Motor neuron (in vitro differentiated cells): ENCODE measurements around the gene PTPRD. TPM values are rescaled to one million over a fixed set of nuclear protein-coding genes. Genes with fewer than 3 reads are reported as not detected.

Experiments
- ATAC-seq, 8 experiments: fragments of 200-7000 bp; cut with Tn5 transposase; replicated peaks in 6 of 8; 2 replicates each; pipeline ENCODE4 v1.8.0; 2021; ENCODE audit warnings: mild to moderate bottlenecking in 8 of 8, moderate library complexity in 8 of 8
- H3K27ac ChIP-seq, 2 donors: fragments of 250-450 bp; sonication (Bioruptor Pico); 2 replicates each; pipeline ENCODE4 v1.9.0; 2021; ENCODE audit warnings: antibody characterized with exemption in 2 of 2, mild to moderate bottlenecking in 2 of 2, moderate library complexity in 1 of 2
- H3K4me1 ChIP-seq, 2 donors: fragments of 250-450 bp; sonication (Bioruptor Pico); replicated peaks in 1 of 2; 2 replicates each; pipeline ENCODE4 v1.6.1; 2021; ENCODE audit warnings: antibody characterized with exemption in 2 of 2, mild to moderate bottlenecking in 2 of 2, moderate library complexity in 1 of 2
- H3K4me3 ChIP-seq, 5 donors: fragments of 250-450 bp; sonication (Bioruptor Pico); 2 replicates each; pipeline ENCODE4 v1.9.0; 2021; ENCODE audit warnings: antibody characterized with exemption in 5 of 5, mild to moderate bottlenecking in 5 of 5, moderate library complexity in 4 of 5
- WGBS, 10 experiments: fragments of 450-650 bp; shearing (Covaris generic); methylation state at CpG; one replicate each; pipeline ENCODE4 v1.0.0; 2022; 5-methylcytosine and 5-hydroxymethylcytosine counted together
- in situ Hi-C, 9 experiments: fragments of 400-800 bp; cut with MboI; loops; one replicate each; pipeline ENCODE4 v1.15.0; 2021; ENCODE audit warnings: low sequenced_read_pairs in 9 of 9, low pct_unique_long_range_greater_than_20kb in 2 of 9; ENCODE audit not compliant: unreplicated experiment in 9 of 9
- total RNA-seq, 8 experiments: library from RNA; unstranded; fragments of 300-600 nt; gene quantifications; 2 replicates each; pipeline versions ENCODE4 v1.2.3 to v1.2.4, GENCODE V29; 2022

PTPRD gene
- total RNA-seq, 8 experiments from 2014 or later: 0.15 to 175 (median 72.8) TPM

GRCh38 chr9:10251490-10251889 lies 361.3 kb downstream of the PTPRD start:
- 0 to 100% (median 67%) methylated on average over 1 of the region's 1 CpG; no CpG with 5 or more reads in 4 of the 10 experiments for WGBS, 10 experiments
- no peak for ATAC-seq
- in situ Hi-C loops: no loop called here

DNA sequence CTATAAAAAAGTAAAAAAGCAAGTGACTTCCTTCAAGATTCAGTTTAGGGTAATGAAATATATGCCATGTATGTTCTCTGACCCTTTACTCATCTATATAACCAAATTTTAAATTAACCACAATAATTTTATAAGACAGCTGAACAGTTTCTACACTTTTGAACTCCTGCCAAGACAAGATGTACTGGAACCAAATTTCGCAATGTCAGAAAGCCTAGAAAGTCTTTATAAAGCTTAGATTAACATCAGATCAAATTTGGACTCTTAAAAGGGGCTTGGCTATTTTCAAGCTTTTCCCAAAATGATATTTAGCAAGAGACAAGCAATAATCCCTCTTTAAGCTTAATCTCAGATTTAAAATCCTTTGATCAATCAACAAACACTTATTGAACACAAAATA lies 362.6 kb downstream of the PTPRD start:
- no peak for ATAC-seq
- no peak overlapping the region for H3K4me3 ChIP-seq
- peaks cover 0 to 17% of the 10 kb centered on the region in 2 donors for H3K4me1 ChIP-seq
- in situ Hi-C loops: no loop called here
- H3K27ac ChIP-seq: no peak overlapping the region
- WGBS, 10 experiments: 0 to 92% (median 46%) methylated on average over 1 of the region's 1 CpG; no CpG with 5 or more reads in 4 of the 10 experiments

More at GRCh38 chr9:10251490-10251889, 361.3 kb downstream of the PTPRD start:
- Histone ChIP-seq H3K4me1 (peaks cover 0 to 17% of the 10 kb centered on the region in 2 donors), H3K4me3 (no peak overlapping the region), H3K27ac (no peak overlapping the region)

DNA sequence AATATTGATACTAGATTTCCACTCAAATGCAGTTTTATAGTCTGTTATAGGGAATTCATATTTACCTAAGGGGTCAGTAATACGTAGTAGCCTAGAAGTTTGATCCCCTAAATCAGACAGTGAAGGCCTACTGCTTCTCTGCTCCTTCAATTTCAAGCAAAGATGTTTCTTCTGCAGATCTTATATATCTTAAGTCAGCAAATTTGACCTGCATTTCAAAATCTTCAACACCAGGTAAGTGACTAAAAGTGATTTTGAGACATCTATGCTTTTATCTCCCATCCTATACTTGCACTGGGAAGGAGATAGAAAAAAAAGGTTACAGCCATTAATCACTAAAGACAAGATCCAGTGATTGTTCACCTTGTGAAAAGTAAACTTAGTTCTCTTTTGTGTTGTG lies 363.9 kb downstream of the PTPRD start:
- Histone ChIP-seq H3K4me3 (no peak overlapping the region), H3K27ac (no peak overlapping the region), H3K4me1 (peaks cover 0 to 6% of the 10 kb centered on the region in 2 donors)
- ATAC-seq: no peak
- in situ Hi-C loops: no loop called here
- WGBS, 10 experiments: 0 to 100% (median 80%) methylated on average over 1 of the region's 1 CpG; no CpG with 5 or more reads in 1 of the 10 experiments

GRCh38 chr9:10242255-10242654 lies 370.5 kb downstream of the PTPRD start:
- in situ Hi-C loops: no loop called here
- no peak for ATAC-seq

GRCh38 chr9:10238087-10238486 lies 374.7 kb downstream of the PTPRD start:
- no peaks in the 10 kb centered on the region for H3K4me1 ChIP-seq
- in situ Hi-C loops: no loop called here
- H3K4me3 ChIP-seq: no peak overlapping the region
- ATAC-seq: peak in 2 of 8 experiments; percentile 34 to 38
- 0 to 80% (median 14%) methylated on average over 1 of the region's 1 CpG; no CpG with 5 or more reads in 3 of the 10 experiments for WGBS, 10 experiments
- H3K27ac ChIP-seq: no peak overlapping the region

More at GRCh38 chr9:10242255-10242654, 370.5 kb downstream of the PTPRD start:
- 0 to 100% (median 60%) methylated on average over 1 to 2 of the region's 2 CpGs; no CpG with 5 or more reads in 1 of the 10 experiments for WGBS, 10 experiments
- Histone ChIP-seq H3K4me1 (no peaks in the 10 kb centered on the region), H3K4me3 (no peak overlapping the region), H3K27ac (no peak overlapping the region)

- in situ Hi-C loops: no loop called here
- no peak overlapping the region for H3K4me3 ChIP-seq
- peaks cover 0 to 3% of the 10 kb centered on the region in 2 donors for H3K4me1 ChIP-seq
- H3K27ac ChIP-seq: no peak overlapping the region
- ATAC-seq: peak in 3 of 8 experiments; percentile 46 to 62 (median 56)
Observed at GRCh38 chr9:10237584-10237983, 375.2 kb downstream of the PTPRD start.

DNA sequence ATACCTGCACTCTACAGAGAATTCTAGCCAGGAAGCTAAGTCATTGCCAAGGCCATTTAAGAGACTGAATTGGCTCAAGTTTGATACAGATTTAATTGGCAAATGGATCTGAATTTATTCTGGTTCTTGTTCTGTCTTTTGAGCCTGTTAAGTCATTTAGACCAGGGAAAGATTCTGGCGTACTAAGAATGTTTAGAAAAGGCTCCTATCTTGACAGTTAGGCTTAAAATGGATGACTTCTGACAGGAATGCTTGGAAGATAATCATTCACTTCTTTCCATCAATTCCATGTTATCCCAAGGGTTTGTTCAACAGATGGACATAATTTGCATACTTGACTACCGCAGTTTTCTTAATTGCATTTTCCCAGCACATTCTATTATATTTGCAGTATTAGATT lies 376.6 kb downstream of the PTPRD start:
- in situ Hi-C loops: no loop called here
- no peak overlapping the region for H3K27ac ChIP-seq
- no peak overlapping the region for H3K4me3 ChIP-seq
- WGBS, 10 experiments: 0 to 93% (median 16%) methylated on average over 2 of the region's 2 CpGs; no CpG with 5 or more reads in 3 of the 10 experiments
- peaks cover 0 to 4% of the 10 kb centered on the region in 2 donors for H3K4me1 ChIP-seq
- no peak for ATAC-seq

DNA sequence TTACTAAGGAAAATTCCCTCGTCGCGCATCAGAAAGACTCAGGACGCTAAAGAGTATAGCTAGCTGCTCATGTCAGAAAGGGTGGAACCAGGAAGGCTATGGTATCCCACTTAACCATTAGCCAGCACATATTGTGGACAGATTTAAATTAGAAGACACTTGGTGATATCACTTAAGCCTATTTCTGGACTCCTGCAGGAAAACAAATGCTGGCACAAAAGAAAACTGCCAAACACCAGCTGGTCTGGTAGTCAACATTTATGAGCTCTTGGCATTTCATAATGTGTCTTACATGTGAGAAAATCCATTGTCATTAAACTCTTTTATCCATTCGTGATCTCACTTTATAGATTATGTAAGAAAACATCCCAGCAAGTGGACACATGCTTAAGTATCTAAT lies 377.4 kb downstream of the PTPRD start:
- peaks cover 0 to 4% of the 10 kb centered on the region in 2 donors for H3K4me1 ChIP-seq
- ATAC-seq: no peak
- in situ Hi-C loops: no loop called here
- no peak overlapping the region for H3K4me3 ChIP-seq
- no peak overlapping the region for H3K27ac ChIP-seq
- 0 to 100% (median 80%) methylated on average over 1 to 5 of the region's 5 CpGs; no CpG with 5 or more reads in 1 of the 10 experiments for WGBS, 10 experiments

GRCh38 chr9:10232352-10232930 lies 380.4 kb downstream of the PTPRD start:
- Histone ChIP-seq H3K4me1 (peaks cover 0 to 4% of the 10 kb centered on the region in 2 donors), H3K27ac (no peak overlapping the region), H3K4me3 (no peak overlapping the region)
- 0 to 67% (median 22%) methylated on average over 1 to 3 of the region's 3 CpGs for WGBS, 10 experiments
- ATAC-seq: no peak
- in situ Hi-C loops: no loop called here

DNA sequence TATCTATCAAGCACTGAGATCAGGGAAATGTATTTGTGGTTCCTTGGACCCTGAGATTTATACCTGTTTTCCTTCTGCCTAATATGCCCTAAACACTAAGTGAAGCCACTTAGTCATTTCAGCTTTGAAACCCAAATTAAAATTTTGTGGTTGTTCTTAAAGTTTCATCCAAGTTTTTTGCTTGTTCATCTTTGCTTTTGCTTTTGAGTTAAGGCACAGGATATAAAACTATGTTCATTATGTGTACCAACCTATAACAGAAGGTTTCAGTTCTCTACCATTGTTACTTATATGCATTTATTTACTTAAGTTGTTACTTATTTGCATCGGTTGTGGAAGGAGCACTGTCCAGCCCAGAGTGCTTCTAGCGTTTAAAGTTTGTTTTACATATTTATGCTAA lies 382.3 kb downstream of the PTPRD start:
- ATAC-seq: no peak
- Histone ChIP-seq H3K4me1 (peaks cover 0 to 4% of the 10 kb centered on the region in 2 donors), H3K27ac (no peak overlapping the region), H3K4me3 (no peak overlapping the region)
- in situ Hi-C loops: no loop called here
- WGBS, 10 experiments: 0 to 100% (median 78%) methylated on average over 1 to 2 of the region's 2 CpGs; no CpG with 5 or more reads in 2 of the 10 experiments

DNA sequence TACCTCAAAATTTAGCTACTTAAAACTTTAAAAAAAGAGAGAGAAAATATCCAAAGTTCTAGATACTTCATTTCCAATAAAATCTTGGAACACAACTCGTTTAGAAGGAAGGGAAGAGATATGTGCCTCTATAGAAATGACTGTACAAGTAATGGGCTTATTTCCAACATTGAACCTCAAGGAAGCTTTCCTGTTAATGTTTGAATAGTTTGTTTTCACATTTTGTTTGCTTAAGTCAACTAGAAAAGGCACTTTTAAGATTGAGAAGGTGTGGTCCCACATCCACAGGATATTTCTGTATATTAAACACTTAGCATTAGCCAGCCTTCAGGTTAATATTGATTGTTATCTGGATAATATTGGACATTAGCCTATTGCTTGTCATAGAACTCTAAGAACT lies 384.7 kb downstream of the PTPRD start:
- no peak overlapping the region for H3K27ac ChIP-seq
- no peak overlapping the region for H3K4me3 ChIP-seq
- ATAC-seq: no peak
- peaks cover 0 to 4% of the 10 kb centered on the region in 2 donors for H3K4me1 ChIP-seq
- in situ Hi-C loops: no loop called here
- 0 to 65% (median 35%) methylated on average over 1 of the region's 1 CpG; no CpG with 5 or more reads in 2 of the 10 experiments for WGBS, 10 experiments

GRCh38 chr9:10226996-10227395 lies 385.8 kb downstream of the PTPRD start:
- H3K27ac ChIP-seq: no peak overlapping the region
- in situ Hi-C loops: no loop called here
- 19 to 89% (median 60%) methylated on average over 2 to 4 of the region's 4 CpGs; no CpG with 5 or more reads in 1 of the 10 experiments for WGBS, 10 experiments
- H3K4me1 ChIP-seq: no peaks in the 10 kb centered on the region
- H3K4me3 ChIP-seq: no peak overlapping the region
- ATAC-seq: no peak

GRCh38 chr9:10212702-10213101 lies 400.1 kb downstream of the PTPRD start:
- WGBS, 10 experiments: 0 to 100% (median 45%) methylated on average over 1 to 3 of the region's 3 CpGs; no CpG with 5 or more reads in 1 of the 10 experiments
- no peak for ATAC-seq
- Histone ChIP-seq H3K4me3 (no peak overlapping the region), H3K27ac (no peak overlapping the region), H3K4me1 (no peaks in the 10 kb centered on the region)
- in situ Hi-C loops: loop anchor here in 2 of 9 experiments (25.0 kb wide), 1 partner anchor 100 kb away; no protein-coding TSS in a partner anchor

DNA sequence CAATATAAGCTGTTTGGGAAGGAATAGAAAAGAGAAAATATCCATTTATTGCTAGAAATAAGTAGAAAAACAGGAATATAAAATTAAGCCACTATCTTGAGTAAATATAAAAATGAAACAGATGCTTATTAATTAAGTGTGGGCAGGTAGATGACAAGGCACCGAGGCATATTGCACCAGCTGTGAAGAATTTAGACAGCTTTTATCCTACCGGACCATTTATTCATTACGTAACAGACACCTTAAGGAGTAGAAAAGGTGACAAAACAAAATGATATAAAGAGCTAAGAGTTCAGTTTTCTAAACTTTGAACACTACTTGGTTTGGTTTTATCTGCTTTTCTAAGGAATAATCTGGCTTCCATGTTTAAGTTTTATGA lies 404.1 kb downstream of the PTPRD start:
- WGBS, 10 experiments: 0 to 100% (median 88%) methylated on average over 1 to 3 of the region's 3 CpGs
- in situ Hi-C loops: loop anchor here in 2 of 9 experiments (25.0 kb wide), 1 partner anchor 104 kb away; no protein-coding TSS in a partner anchor
- no peaks in the 10 kb centered on the region for H3K4me1 ChIP-seq
- H3K27ac ChIP-seq: no peak overlapping the region
- H3K4me3 ChIP-seq: no peak overlapping the region
- ATAC-seq: no peak
